CD4-positive, alpha-beta T cell treated with Interleukin-15 for 4 hours (primary cell): ENCODE measurements around the gene KCNH4.

ENCODE experiments used
- DNase-seq: peaks from one replicate; pipeline ENCODE4 v3.0.0-alpha.2; 2020; ENCODE audit warnings: low spot score

Gene KCNH4

GRCh38 chr17:42117397-42118125 lies 63.4 kb downstream of the KCNH4 start:
- DNase-seq = no peak

- DNase-seq = peak; percentile 88
Measured at GRCh38 chr17:42116705-42117396, 64.1 kb downstream of the KCNH4 start.

GRCh38 chr17:42114118-42114517 lies 66.8 kb downstream of the KCNH4 start:
- no peak for DNase-seq

GRCh38 chr17:42113293-42114069 lies 67.5 kb downstream of the KCNH4 start:
- no peak for DNase-seq

- peak; percentile 85 for DNase-seq
Measured at GRCh38 chr17:42112552-42113176, 68.3 kb downstream of the KCNH4 start, which contains the start of gene DHX58. DHX58 (minus strand) TSS chr17:42112714; CDS start chr17:42111892, 822 bp downstream.

GRCh38 chr17:42111871-42112551 lies 68.9 kb downstream of the KCNH4 start:
- peak; percentile 24 for DNase-seq

GRCh38 chr17:42111265-42111636 lies 69.7 kb downstream of the KCNH4 start:
- no peak for DNase-seq

GRCh38 chr17:42110301-42111264 lies 70.4 kb downstream of the KCNH4 start:
- DNase-seq = no peak

GRCh38 chr17:42109086-42109485 lies 71.9 kb downstream of the KCNH4 start:
- DNase-seq = no peak

- peak; percentile 86 for DNase-seq
Measured at GRCh38 chr17:42107597-42108576, 73.1 kb downstream of the KCNH4 start.

GRCh38 chr17:42107124-42107523 lies 73.8 kb downstream of the KCNH4 start:
- no peak for DNase-seq
